Right atrium auricular region (tissue), 2 donors: ENCODE results near the gene ULBP2. TPM values are rescaled to one million over a fixed set of nuclear protein-coding genes. Genes with fewer than 3 reads are reported as not detected.
A peak's percentile ranks its signal among the peaks of the same experiment; 100 is the strongest.
"Not testable (repeated sequence)": the region's sequence is repeated elsewhere in the genome, so short reads cannot be mapped to it uniquely, and the experiment has no call there.

ENCODE experiments used
- DNase-seq: peaks from one replicate; pipeline ENCODE4 v3.0.0-alpha.2; 2019; ENCODE audit warnings: low spot score
- H3K27ac ChIP-seq, 2 donors: fragments of 200-600 bp; sonication (generic); 1 replicate in 1 of 2; 2 replicates in 1 of 2; pipeline ENCODE4 v1.5.1; 2016 to 2019
- H3K27me3 ChIP-seq, 2 donors: fragments of 200-600 bp; sonication (generic); one replicate each; pipeline versions ENCODE4 v1.5.1 to v1.6.0; 2017 to 2019
- H3K36me3 ChIP-seq: fragments of 200-600 bp; sonication (generic); one replicate; pipeline ENCODE4 v1.5.1; 2016
- H3K4me1 ChIP-seq, 2 donors: fragments of 200-600 bp; sonication (generic); one replicate each; pipeline versions ENCODE4 v1.5.1 to v1.6.0; 2017 to 2019
- H3K4me3 ChIP-seq, 2 donors: fragments of 200-600 bp; sonication (generic); 1 replicate in 1 of 2; 2 replicates in 1 of 2; pipeline ENCODE4 v1.5.1; 2017 to 2019; ENCODE audit warnings: mild to moderate bottlenecking in 1 of 2, moderate library complexity in 1 of 2
- H3K9me3 ChIP-seq, 2 donors: fragments of 200-600 bp; sonication (generic); one replicate each; pipeline ENCODE4 v1.5.1; 2019
- total RNA-seq, 2 donors: library from RNA; depleted of rRNA; stranded (reverse); fragments of >200 nt; gene quantifications; one replicate each; pipeline ENCODE4 v1.1.0, GENCODE V29; 2016
- TF ChIP-seq, protein P1 (sequence below), 2 donors: fragments of 200-600 bp; sonication (generic); IDR thresholded peaks; one replicate each; pipeline ENCODE4 v1.5.1; 2019; ENCODE audit warnings: antibody characterized with exemption in 2 of 2

ULBP2 gene
- total RNA-seq, 2 donors from 2014 or later, result 0.82 to 2.4 TPM

DNA sequence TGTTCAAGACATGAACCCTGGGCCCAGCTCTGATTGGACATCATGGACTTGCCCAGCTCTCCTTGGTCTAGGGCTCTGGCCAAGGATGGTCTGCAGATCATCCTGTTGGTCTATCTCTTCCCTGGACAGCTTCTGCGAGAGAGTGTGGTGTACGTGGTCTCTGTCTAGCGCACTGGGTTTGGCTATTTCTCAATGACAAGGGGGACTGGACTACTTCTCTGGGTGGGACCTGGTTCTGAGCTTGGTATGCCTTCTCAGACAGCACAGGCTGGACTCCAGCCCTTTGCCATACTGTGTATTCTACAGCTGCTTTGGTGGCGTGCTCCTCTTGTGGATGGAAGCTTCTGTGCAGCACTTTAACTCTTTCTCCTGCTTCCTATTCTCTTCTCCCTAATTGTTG, 35.4 kb upstream of the ULBP2 start:
- no peaks in the 10 kb centered on the region for H3K36me3 ChIP-seq
- H3K4me3 ChIP-seq, result no peak overlapping the region
- DNase-seq, result no peak

DNA sequence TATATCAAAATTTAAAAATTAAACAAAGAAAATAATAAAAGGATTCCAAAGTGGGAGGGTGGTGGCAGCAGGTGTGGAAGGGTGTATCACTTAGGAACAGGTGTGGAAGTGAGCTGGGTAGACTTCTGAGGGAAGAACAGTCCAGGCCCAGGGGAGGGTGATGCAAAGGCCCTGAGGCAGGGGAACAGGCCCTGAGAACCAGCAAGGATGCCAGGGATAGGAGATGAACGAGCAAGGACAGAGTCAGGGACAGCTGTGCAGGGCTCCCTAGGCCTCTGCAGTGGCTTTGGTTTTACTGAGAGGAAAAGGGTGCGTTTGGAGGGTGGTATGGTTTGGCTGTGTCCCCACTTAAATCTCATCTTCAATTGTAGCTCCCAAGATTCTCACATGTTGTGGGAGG, 34.5 kb upstream of the ULBP2 start:
- H3K9me3 ChIP-seq, result no peaks in the 10 kb centered on the region
- H3K36me3 ChIP-seq, result no peaks in the 10 kb centered on the region
- peaks cover 0 to 5% of the 10 kb centered on the region in 2 donors for H3K4me1 ChIP-seq
- H3K27me3 ChIP-seq, result no peaks in the 10 kb centered on the region
- DNase-seq, result no peak
- TF ChIP-seq, protein P1, sequence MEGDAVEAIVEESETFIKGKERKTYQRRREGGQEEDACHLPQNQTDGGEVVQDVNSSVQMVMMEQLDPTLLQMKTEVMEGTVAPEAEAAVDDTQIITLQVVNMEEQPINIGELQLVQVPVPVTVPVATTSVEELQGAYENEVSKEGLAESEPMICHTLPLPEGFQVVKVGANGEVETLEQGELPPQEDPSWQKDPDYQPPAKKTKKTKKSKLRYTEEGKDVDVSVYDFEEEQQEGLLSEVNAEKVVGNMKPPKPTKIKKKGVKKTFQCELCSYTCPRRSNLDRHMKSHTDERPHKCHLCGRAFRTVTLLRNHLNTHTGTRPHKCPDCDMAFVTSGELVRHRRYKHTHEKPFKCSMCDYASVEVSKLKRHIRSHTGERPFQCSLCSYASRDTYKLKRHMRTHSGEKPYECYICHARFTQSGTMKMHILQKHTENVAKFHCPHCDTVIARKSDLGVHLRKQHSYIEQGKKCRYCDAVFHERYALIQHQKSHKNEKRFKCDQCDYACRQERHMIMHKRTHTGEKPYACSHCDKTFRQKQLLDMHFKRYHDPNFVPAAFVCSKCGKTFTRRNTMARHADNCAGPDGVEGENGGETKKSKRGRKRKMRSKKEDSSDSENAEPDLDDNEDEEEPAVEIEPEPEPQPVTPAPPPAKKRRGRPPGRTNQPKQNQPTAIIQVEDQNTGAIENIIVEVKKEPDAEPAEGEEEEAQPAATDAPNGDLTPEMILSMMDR (IDR thresholded peaks at IDR 0.05), result no peak
- no peak overlapping the region for H3K4me3 ChIP-seq
- H3K27ac ChIP-seq, result no peak overlapping the region

More for the DNA sequence above, 35.4 kb upstream of the ULBP2 start:
- TF ChIP-seq, protein P1 (IDR thresholded peaks at IDR 0.05), result no peak
- Histone ChIP-seq H3K9me3 (no peaks in the 10 kb centered on the region), H3K27ac (no peak overlapping the region), H3K27me3 (no peaks in the 10 kb centered on the region), H3K4me1 (peaks cover 0 to 5% of the 10 kb centered on the region in 2 donors)

DNA sequence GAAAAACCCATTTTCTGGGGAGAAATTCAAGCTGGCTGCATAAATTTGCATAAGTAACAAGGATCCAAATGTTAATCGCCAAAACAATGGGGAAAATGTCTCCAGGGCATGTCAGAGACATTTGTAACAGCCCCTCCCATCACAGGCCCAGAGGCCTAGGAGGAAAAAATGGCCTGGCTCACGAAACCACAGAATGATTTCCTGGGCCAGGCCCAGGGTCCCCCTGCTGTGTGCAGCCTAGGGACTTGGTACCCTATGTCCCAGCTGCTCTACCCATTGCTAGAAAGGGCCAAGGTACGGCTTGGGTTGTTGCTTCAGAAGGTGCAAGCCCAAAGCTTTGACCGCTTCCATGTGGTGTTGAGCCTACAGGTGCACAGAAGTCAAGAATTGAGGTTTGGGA, 33.3 kb upstream of the ULBP2 start:
- H3K27ac ChIP-seq, H3K36me3 ChIP-seq, H3K4me1 ChIP-seq, H3K9me3 ChIP-seq, DNase-seq, H3K4me3 ChIP-seq, H3K27me3 ChIP-seq: not testable (repeated sequence)

DNA sequence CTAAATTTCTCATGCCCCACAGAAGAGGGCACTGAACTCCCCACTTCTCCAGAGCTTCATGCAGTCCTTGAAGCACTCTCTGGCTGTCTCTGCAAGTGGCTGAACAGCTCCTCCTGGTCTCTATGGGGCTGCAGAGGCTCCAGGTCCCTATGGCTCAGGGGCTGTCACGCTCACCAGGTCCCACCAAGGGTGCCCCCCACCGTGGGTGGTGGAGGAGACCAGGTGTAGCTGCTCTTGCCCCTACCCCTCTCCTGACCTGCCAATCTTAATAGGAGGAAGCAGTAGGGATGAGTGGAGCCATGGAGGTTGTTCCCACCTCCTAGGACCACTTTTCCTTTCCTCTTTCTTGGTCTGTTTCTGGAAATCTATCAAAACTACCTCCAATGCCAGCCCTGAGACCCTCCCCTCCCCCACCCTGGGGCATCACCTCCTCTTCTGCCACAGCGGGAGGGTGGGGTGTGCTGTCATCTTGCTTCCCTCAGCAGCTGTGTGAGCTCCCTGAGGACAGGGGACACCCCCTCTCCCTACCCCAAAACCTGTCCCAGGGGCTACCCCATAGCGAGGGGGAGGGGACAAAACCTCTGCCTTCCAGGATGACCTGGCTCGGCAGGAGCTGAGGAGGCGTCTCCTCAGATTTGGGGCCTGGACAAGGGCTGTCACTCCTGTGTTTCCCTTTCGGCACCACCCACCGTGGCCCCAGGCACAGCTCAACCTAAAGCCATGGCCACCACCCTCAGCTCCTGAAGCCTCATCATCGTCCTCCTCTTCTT, 31.9 kb upstream of the ULBP2 start:
- H3K36me3 ChIP-seq, result no peaks in the 10 kb centered on the region
- H3K4me3 ChIP-seq, result no peak overlapping the region
- no peak for DNase-seq
- no peaks in the 10 kb centered on the region for H3K9me3 ChIP-seq
- no peaks in the 10 kb centered on the region for H3K27me3 ChIP-seq
- TF ChIP-seq, protein P1 (IDR thresholded peaks at IDR 0.05), result no peak
- H3K27ac ChIP-seq, result no peak overlapping the region
- peaks cover 0 to 3% of the 10 kb centered on the region in 2 donors for H3K4me1 ChIP-seq

DNA sequence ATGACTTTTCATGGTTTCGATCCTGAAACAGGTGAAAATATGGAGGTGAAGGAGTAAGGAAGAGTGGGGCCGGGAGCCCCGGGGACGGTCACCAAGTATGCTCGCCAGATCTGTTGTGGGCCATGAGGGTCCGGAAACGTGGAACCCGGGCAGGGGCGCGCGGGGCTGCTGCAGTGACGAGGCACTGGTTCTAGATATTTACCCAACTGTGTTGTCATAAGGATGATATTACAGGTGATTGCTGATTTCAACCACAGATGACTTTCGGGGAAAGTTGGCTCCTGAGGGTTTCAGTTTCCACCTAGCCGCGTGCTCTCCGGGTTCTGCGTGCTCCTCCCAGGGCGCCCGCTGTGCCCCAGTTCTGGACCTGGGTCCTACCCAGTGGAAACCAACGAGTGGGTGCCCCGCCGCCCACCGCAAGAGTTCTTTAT, 31.1 kb upstream of the ULBP2 start:
- Histone ChIP-seq H3K36me3 (no peaks in the 10 kb centered on the region), H3K4me3 (no peak overlapping the region), H3K9me3 (no peaks in the 10 kb centered on the region), H3K27me3 (no peaks in the 10 kb centered on the region), H3K4me1 (no peaks in the 10 kb centered on the region), H3K27ac (no peak overlapping the region)
- TF ChIP-seq, protein P1 (IDR thresholded peaks at IDR 0.05), result no peak
- DNase-seq, result peak; percentile 38

DNA sequence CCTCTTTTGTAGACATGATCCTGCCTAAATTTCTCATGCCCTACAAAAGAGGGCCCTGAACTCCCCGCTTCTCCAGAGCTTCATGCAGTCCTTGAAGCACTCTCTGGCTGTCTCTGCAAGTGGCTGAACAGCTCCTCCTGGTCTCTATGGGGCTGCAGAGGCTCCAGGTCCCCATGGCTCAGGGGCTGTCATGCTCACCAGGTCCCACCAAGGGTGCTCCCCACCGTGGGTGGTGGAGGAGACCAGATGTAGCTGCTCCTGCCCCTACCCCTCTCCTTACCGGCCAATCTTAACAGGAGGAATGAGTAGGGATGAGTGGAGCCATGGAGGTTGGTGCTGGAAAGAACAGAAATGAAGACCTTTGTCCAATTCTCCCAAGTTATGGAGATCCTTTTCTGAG, 29.1 kb upstream of the ULBP2 start:
- not testable (repeated sequence) for H3K27ac ChIP-seq, H3K4me3 ChIP-seq, H3K9me3 ChIP-seq, DNase-seq, H3K27me3 ChIP-seq, H3K36me3 ChIP-seq, H3K4me1 ChIP-seq

DNA sequence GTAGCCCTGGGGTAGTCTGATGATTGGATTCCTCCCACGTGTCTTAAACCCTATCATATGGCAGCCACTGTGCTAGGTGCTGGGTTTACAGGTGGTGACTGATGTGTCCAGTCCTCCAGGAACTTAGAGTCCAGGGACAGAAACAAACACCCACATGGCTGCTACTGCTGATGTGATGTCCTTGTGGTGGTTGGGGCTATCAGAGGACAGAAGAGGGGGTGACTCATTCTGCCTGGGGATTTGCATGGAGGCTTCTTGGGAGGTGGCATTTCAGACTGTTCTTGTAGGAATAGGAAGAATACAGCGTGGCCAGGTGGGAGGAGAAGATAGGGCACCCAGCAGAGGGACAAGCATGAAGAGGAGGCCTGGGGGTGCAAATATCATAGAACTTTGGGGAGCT, 28.7 kb upstream of the ULBP2 start:
- H3K4me3 ChIP-seq, result no peak overlapping the region
- peak; percentile 21 for DNase-seq
- H3K36me3 ChIP-seq, result no peaks in the 10 kb centered on the region
- no peaks in the 10 kb centered on the region for H3K27me3 ChIP-seq
- no peaks in the 10 kb centered on the region for H3K4me1 ChIP-seq
- no peaks in the 10 kb centered on the region for H3K9me3 ChIP-seq
- TF ChIP-seq, protein P1 (IDR thresholded peaks at IDR 0.05), result no peak
- no peak overlapping the region for H3K27ac ChIP-seq
